C4-2B (cell line): ENCODE measurements around the gene ZFP36L1.

Experiments used
- ZFX ChIP-seq: fragments of 450-650 bp; IDR thresholded peaks from 2 replicates; pipeline ENCODE4 v1.6.1; 2017
- TF ChIP-seq, protein P1 (sequence below): fragments of 450-650 bp; conservative IDR thresholded peaks from 2 replicates; pipeline ENCODE4 v1.5.1; 2017; ENCODE audit warnings: mild to moderate bottlenecking

- TF ChIP-seq, protein P1, sequence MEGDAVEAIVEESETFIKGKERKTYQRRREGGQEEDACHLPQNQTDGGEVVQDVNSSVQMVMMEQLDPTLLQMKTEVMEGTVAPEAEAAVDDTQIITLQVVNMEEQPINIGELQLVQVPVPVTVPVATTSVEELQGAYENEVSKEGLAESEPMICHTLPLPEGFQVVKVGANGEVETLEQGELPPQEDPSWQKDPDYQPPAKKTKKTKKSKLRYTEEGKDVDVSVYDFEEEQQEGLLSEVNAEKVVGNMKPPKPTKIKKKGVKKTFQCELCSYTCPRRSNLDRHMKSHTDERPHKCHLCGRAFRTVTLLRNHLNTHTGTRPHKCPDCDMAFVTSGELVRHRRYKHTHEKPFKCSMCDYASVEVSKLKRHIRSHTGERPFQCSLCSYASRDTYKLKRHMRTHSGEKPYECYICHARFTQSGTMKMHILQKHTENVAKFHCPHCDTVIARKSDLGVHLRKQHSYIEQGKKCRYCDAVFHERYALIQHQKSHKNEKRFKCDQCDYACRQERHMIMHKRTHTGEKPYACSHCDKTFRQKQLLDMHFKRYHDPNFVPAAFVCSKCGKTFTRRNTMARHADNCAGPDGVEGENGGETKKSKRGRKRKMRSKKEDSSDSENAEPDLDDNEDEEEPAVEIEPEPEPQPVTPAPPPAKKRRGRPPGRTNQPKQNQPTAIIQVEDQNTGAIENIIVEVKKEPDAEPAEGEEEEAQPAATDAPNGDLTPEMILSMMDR: no peak
- TF ChIP-seq ZFX: no peak
Measured at GRCh38 chr14:68791078-68791901, 1.6 kb downstream of the ZFP36L1 start.
